Measurements from ENCODE around the gene C10orf120.

DNA sequence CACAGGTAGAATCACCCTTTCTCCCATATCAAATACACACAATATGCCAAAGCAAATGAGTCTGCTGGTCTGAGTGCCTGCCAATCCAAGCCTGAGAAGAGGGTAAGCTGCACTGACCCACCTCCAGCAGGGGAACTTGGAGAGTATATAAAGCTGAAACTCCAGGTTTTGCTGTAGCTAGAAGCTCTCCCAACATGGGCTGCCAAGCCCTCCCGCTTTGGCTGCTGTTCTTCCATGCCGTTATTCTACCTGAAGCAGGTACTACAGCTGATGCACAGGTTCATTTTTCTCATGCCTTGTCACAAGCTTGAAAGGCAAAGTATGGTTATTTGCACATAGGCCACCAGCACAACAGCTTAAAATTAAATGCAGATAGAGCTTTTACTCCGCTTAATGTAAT, 21.5 kb upstream of the C10orf120 start:
- no peak for TF ChIP-seq POLR2AphosphoS5 (IDR thresholded peaks at IDR 0.05)
- TF ChIP-seq, protein P1, sequence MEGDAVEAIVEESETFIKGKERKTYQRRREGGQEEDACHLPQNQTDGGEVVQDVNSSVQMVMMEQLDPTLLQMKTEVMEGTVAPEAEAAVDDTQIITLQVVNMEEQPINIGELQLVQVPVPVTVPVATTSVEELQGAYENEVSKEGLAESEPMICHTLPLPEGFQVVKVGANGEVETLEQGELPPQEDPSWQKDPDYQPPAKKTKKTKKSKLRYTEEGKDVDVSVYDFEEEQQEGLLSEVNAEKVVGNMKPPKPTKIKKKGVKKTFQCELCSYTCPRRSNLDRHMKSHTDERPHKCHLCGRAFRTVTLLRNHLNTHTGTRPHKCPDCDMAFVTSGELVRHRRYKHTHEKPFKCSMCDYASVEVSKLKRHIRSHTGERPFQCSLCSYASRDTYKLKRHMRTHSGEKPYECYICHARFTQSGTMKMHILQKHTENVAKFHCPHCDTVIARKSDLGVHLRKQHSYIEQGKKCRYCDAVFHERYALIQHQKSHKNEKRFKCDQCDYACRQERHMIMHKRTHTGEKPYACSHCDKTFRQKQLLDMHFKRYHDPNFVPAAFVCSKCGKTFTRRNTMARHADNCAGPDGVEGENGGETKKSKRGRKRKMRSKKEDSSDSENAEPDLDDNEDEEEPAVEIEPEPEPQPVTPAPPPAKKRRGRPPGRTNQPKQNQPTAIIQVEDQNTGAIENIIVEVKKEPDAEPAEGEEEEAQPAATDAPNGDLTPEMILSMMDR (IDR thresholded peaks at IDR 0.05): no peak
